H1 (cell line): ENCODE results near the gene FAN1. TPM values are rescaled to one million over a fixed set of nuclear protein-coding genes. Genes with fewer than 3 reads are reported as not detected.

Experiments used
- CTCF ChIA-PET: fragments of 300-600 bp; sonication (Branson Sonifier 250); formaldehyde crosslinking; loops from one replicate; lab custom pipeline; 2021; ENCODE audit not compliant: partially characterized antibody; lab: Charles Lee
- POLR2A ChIA-PET: fragments of 300-600 bp; sonication (Branson Sonifier 250); formaldehyde crosslinking; loops from one replicate; lab custom pipeline; 2021; ENCODE audit warnings: inconsistent platforms; ENCODE audit not compliant: partially characterized antibody; lab: Charles Lee
- DNase-seq, 2 experiments: peaks; one replicate each; pipeline versions ENCODE4 v3.0.0 to v3.0.0-alpha.2; 2010 to 2022; ENCODE audit warnings: low spot score in 2 of 2, low read depth in 1 of 2, mixed read lengths in 1 of 2
- FAIRE-seq: peaks from 2 replicates; lab custom pipeline; 2011; peaks lifted over from hg19 to GRCh38; lab: Jason Lieb, UNC
- H2AFZ ChIP-seq: 2 replicates; pipeline ENCODE4 v1.8.1; 2012; ENCODE audit warnings: low read length, inconsistent platforms
- H2AK5ac ChIP-seq: 2 replicates; pipeline ENCODE4 v1.6.1; 2013; ENCODE audit warnings: low read depth, low read length
- H2BK120ac ChIP-seq: replicated peaks from 2 replicates; pipeline ENCODE3; 2013; ENCODE audit warnings: low read depth, low read length, inconsistent platforms
- H2BK12ac ChIP-seq: 2 replicates; pipeline ENCODE4 v1.6.1; 2013; ENCODE audit warnings: low read depth, low read length
- H2BK15ac ChIP-seq: 2 replicates; pipeline ENCODE4 v1.6.1; 2013; ENCODE audit warnings: low read length
- H2BK20ac ChIP-seq: 2 replicates; pipeline ENCODE4 v1.6.1; 2013; ENCODE audit warnings: low read length
- H2BK5ac ChIP-seq: 2 replicates; pipeline ENCODE4 v1.6.1; 2013; ENCODE audit warnings: low read depth, low read length
- H3K14ac ChIP-seq: 2 replicates; pipeline ENCODE4 v1.6.1; 2013; ENCODE audit warnings: inconsistent platforms; ENCODE audit not compliant: insufficient read length
- H3K18ac ChIP-seq: 2 replicates; pipeline ENCODE4 v1.6.1; 2013; ENCODE audit warnings: low read length; ENCODE audit errors: extremely low read depth
- H3K23ac ChIP-seq: 2 replicates; pipeline ENCODE4 v1.6.1; 2013; ENCODE audit warnings: inconsistent platforms; ENCODE audit not compliant: insufficient read length
- H3K23me2 ChIP-seq: 2 replicates; pipeline ENCODE4 v1.6.1; 2013; ENCODE audit warnings: low read depth, low read length
- H3K27ac ChIP-seq: 2 replicates; pipeline ENCODE4 v1.6.1; 2011; ENCODE audit warnings: low read depth, low read length, inconsistent platforms
- H3K27me3 ChIP-seq, 4 experiments: replicated peaks in 1 of 4; 1 replicate in 1 of 4; 2 replicates in 3 of 4; pipeline versions ENCODE4 v1.6.1 to v1.8.1; 2011 to 2013; ENCODE audit warnings: low read length in 3 of 4, mild to moderate bottlenecking in 3 of 4, inconsistent platforms in 2 of 4, mixed read lengths in 2 of 4, moderate library complexity in 1 of 4; ENCODE audit not compliant: control insufficient read depth in 3 of 4, insufficient read depth in 3 of 4; ENCODE audit errors: extremely low read depth in 1 of 4
- H3K36me3 ChIP-seq, 4 experiments: 2 replicates each; pipeline versions ENCODE4 v1.6.1 to v1.8.1; 2011 to 2013; ENCODE audit warnings: mild to moderate bottlenecking in 4 of 4, low read length in 3 of 4, moderate library complexity in 2 of 4, control low read depth in 1 of 4, inconsistent platforms in 1 of 4; ENCODE audit not compliant: insufficient read depth in 4 of 4, control insufficient read depth in 2 of 4
- H3K4ac ChIP-seq: replicated peaks from 2 replicates; pipeline ENCODE3; 2013; ENCODE audit warnings: low read length, low read depth, mixed read lengths, inconsistent platforms; ENCODE audit not compliant: insufficient read length
- H3K4me1 ChIP-seq, 4 experiments: replicated peaks in 1 of 4; 1 replicate in 1 of 4; 2 replicates in 3 of 4; pipeline versions ENCODE4 v1.6.1 to v1.8.1; 2011 to 2013; ENCODE audit warnings: low read length in 3 of 4, inconsistent platforms in 2 of 4, mixed read lengths in 1 of 4; ENCODE audit not compliant: insufficient read depth in 4 of 4, control insufficient read depth in 3 of 4
- H3K4me2 ChIP-seq, 2 experiments: 2 replicates each; pipeline versions ENCODE4 v1.6.1 to v1.8.1; 2011 to 2013; ENCODE audit warnings: low read depth in 2 of 2, low read length in 2 of 2, control low read depth in 1 of 2, inconsistent platforms in 1 of 2, mild to moderate bottlenecking in 1 of 2; ENCODE audit not compliant: insufficient read depth in 1 of 2
- H3K4me3 ChIP-seq, 4 experiments: fragments of 200-600, 300-600 bp in 1 of 4; sonication (generic), shearing (Covaris generic), sonication (Bioruptor Twin) in 1 of 4; 2 replicates each; pipeline versions ENCODE4 v1.5.1 to v1.8.1; 2011 to 2016; ENCODE audit warnings: low read length in 4 of 4, low read depth in 3 of 4, control low read depth in 2 of 4, inconsistent platforms in 2 of 4, mild to moderate bottlenecking in 2 of 4, mixed read lengths in 1 of 4, moderate library complexity in 1 of 4; ENCODE audit not compliant: insufficient read depth in 2 of 4; ENCODE audit errors: extremely low read depth in 1 of 4
- H3K56ac ChIP-seq: replicated peaks from 2 replicates; pipeline ENCODE3; 2013; ENCODE audit warnings: low read depth, mild to moderate bottlenecking, mixed read lengths, low read length, inconsistent platforms; ENCODE audit not compliant: insufficient read length
- H3K79me1 ChIP-seq: 2 replicates; pipeline ENCODE4 v1.6.1; 2013; ENCODE audit warnings: low read depth, low read length, control low read depth
- H3K79me2 ChIP-seq, 2 experiments: 2 replicates each; pipeline versions ENCODE4 v1.6.1 to v1.8.1; 2012 to 2013; ENCODE audit warnings: low read length in 2 of 2, mild to moderate bottlenecking in 2 of 2, inconsistent platforms in 1 of 2; ENCODE audit not compliant: insufficient read depth in 2 of 2, control insufficient read depth in 1 of 2
- H3K9ac ChIP-seq, 4 experiments: replicated peaks in 1 of 4; 1 replicate in 1 of 4; 2 replicates in 3 of 4; pipeline versions ENCODE4 v1.6.1 to v1.8.1; 2011 to 2013; ENCODE audit warnings: low read depth in 3 of 4, low read length in 3 of 4, control low read depth in 2 of 4, mild to moderate bottlenecking in 2 of 4, moderate library complexity in 2 of 4, inconsistent platforms in 1 of 4; ENCODE audit errors: extremely low read depth in 1 of 4
- H3K9me3 ChIP-seq, 2 experiments: 2 replicates each; pipeline versions ENCODE4 v1.6.1 to v1.8.1; 2012 to 2013; ENCODE audit warnings: mild to moderate bottlenecking in 2 of 2, moderate library complexity in 2 of 2, control low read depth in 1 of 2, inconsistent platforms in 1 of 2, low read depth in 1 of 2, low read length in 1 of 2, mixed read lengths in 1 of 2; ENCODE audit not compliant: insufficient read depth in 2 of 2
- H4K20me1 ChIP-seq, 2 experiments: replicated peaks in 1 of 2; 2 replicates each; pipeline versions ENCODE3 to v1.8.1; 2011 to 2013; ENCODE audit warnings: inconsistent platforms in 2 of 2, low read length in 2 of 2, mild to moderate bottlenecking in 1 of 2; ENCODE audit not compliant: insufficient read depth in 2 of 2, control insufficient read depth in 1 of 2
- H4K5ac ChIP-seq: 2 replicates; pipeline ENCODE4 v1.6.1; 2013; ENCODE audit warnings: low read length, low read depth, mixed read lengths, inconsistent platforms; ENCODE audit not compliant: insufficient read length
- H4K8ac ChIP-seq: 2 replicates; pipeline ENCODE4 v1.8.0; 2013; ENCODE audit warnings: mild to moderate bottlenecking, moderate library complexity, low read length, inconsistent platforms; ENCODE audit not compliant: insufficient read depth; ENCODE audit errors: extremely low read depth
- H4K91ac ChIP-seq: replicated peaks from 2 replicates; pipeline ENCODE3; 2013; ENCODE audit warnings: low read length, mixed read lengths, inconsistent platforms; ENCODE audit not compliant: insufficient read length
- EGR1 ChIP-seq: IDR thresholded peaks from 2 replicates; pipeline ENCODE4 v1.6.1; 2011; ENCODE audit warnings: low read depth, low read length, borderline replicate concordance
- KDM5A ChIP-seq: fragments of 200-600 bp; IDR thresholded peaks from 2 replicates; pipeline ENCODE4 v1.7.1; 2012; ENCODE audit warnings: mild to moderate bottlenecking, low read length, inconsistent platforms, mixed read lengths
- POLR2A ChIP-seq, 2 experiments: IDR thresholded peaks; 1 replicate in 1 of 2; 2 replicates in 1 of 2; pipeline ENCODE4 v1.6.1; 2011; ENCODE audit warnings: low read depth in 2 of 2, low read length in 2 of 2, mild to moderate bottlenecking in 2 of 2; ENCODE audit errors: control extremely low read depth in 1 of 2
- SP2 ChIP-seq: IDR thresholded peaks from 2 replicates; pipeline ENCODE4 v1.6.1; 2012; ENCODE audit warnings: mild to moderate bottlenecking, low read length, inconsistent platforms
- TCF12 ChIP-seq: IDR thresholded peaks from 2 replicates; pipeline ENCODE4 v1.6.1; 2011; ENCODE audit warnings: low read depth, mild to moderate bottlenecking, low read length
- WGBS, 2 experiments: shearing (Covaris generic) in 1 of 2; methylation state at CpG; one replicate each; pipeline versions ENCODE4 v1.1.6 to v1.1.7; 2013 to 2015; ENCODE audit warnings: low lambda C conversion rate in 2 of 2, mixed read lengths in 2 of 2, inconsistent platforms in 1 of 2, low coverage in 1 of 2, missing lambda C conversion rate in 1 of 2; ENCODE audit not compliant: insufficient replicate concordance in 2 of 2, insufficient coverage in 1 of 2, insufficient read length in 1 of 2; ENCODE audit errors: extremely low coverage in 1 of 2, missing lambda C conversion rate in 1 of 2; 5-methylcytosine and 5-hydroxymethylcytosine counted together
- polyA plus RNA-seq, 7 experiments: library from polyadenylated mRNA; depleted of rRNA in 3 of 7; stranded (reverse) in 5 of 7; unstranded in 2 of 7; fragments of >200 nt in 5 of 7; fragments of 200-250 nt in 2 of 7; gene quantifications; 1 replicate in 5 of 7; 2 replicates in 1 of 7; 4 replicates in 1 of 7; pipeline versions ENCODE4 v1.2.1 to v1.2.3, GENCODE V29; 2011 to 2013; ENCODE audit warnings: missing spikeins in 2 of 7, mixed read lengths in 2 of 7
- total RNA-seq: library from RNA; stranded (reverse); fragmentation: NEBNext Ultra II Directional; extraction: Animal tissue kit (Norgen Biotek cat#: 25700); gene quantifications from 2 replicates; pipeline ENCODE4 v1.2.1, GENCODE V29; 2021

FAN1 gene
- total and polyA plus RNA-seq, 2 of the 8 experiments (the other 6 are each of a cell fraction or from before 2014, with no cell fraction given): 8.6 to 24.9 TPM

- no peak for DNase-seq
Observed at GRCh38 chr15:30929064-30929669, 25.5 kb downstream of the FAN1 start.

More at GRCh38 chr15:30929064-30929669, 25.5 kb downstream of the FAN1 start:
- Histone ChIP-seq H3K27me3 (no peaks in the 10 kb centered on the region), H3K4me2 (no peak overlapping the region), H3K9ac (no peak overlapping the region), H4K20me1 (no peaks in the 10 kb centered on the region), H3K9me3 (no peaks in the 10 kb centered on the region; a peak in 1 of 4 replicates), H2AFZ (no peak overlapping the region), H3K4ac (no peak overlapping the region), H4K8ac (no peak overlapping the region), H2BK5ac (no peak overlapping the region), H2AK5ac (no peak overlapping the region)
- no peak for FAIRE-seq
- TF ChIP-seq TCF12: no peak
- no peak for TF ChIP-seq SP2
- no peak for TF ChIP-seq EGR1
- no peak for TF ChIP-seq POLR2A (IDR thresholded peaks at IDR 0.05; ENCODE audit: control extremely low read depth in 1 of 2, low read depth in 2 of 2, low read length in 2 of 2)
- no peak for TF ChIP-seq KDM5A
- TF ChIP-seq, all 59 proteins: peak for 0
- H3K14ac ChIP-seq: no peak overlapping the region
- no peak overlapping the region for H4K5ac ChIP-seq
- POLR2A ChIA-PET: interaction anchor here (0.8 to 1.7 kb wide), 2 partner anchors 11 to 13 kb away, joined by 4 read pairs; no protein-coding TSS in a partner anchor
- H3K18ac ChIP-seq: no peak overlapping the region
- no peak overlapping the region for H2BK15ac ChIP-seq
- H2BK20ac ChIP-seq: no peak overlapping the region
- no peak overlapping the region for H3K56ac ChIP-seq
- H3K4me3 ChIP-seq: no peak overlapping the region
- no peak overlapping the region for H2BK12ac ChIP-seq
- H3K27ac ChIP-seq: no peak overlapping the region
- peaks cover 0 to 2% (median under 1%) of the 10 kb centered on the region in 4 experiments; a peak in 3 of 7 replicates for H3K4me1 ChIP-seq
- CTCF ChIA-PET: interaction anchor here (1.0 kb wide), 1 partner anchor 10 kb away, joined by 3 read pairs; no protein-coding TSS in a partner anchor
- H3K36me3 ChIP-seq: peaks cover 9 to 62% (median 48%) of the 10 kb centered on the region in 4 experiments
- no peak overlapping the region for H2BK120ac ChIP-seq
- WGBS, 2 experiments: 95% methylated on average over 10 of the region's 10 CpGs; no CpG with 5 or more reads in 1 of the 2 experiments
- no peak overlapping the region for H4K91ac ChIP-seq
- H3K79me2 ChIP-seq: no peaks in the 10 kb centered on the region
- no peak overlapping the region for H3K23ac ChIP-seq
- no peaks in the 10 kb centered on the region for H3K23me2 ChIP-seq
- no peaks in the 10 kb centered on the region; the same call in 1 of the 2 replicates for H3K79me1 ChIP-seq
